Mucosa of descending colon (tissue), 3 donors: ENCODE measurements around the gene EEF1E1. TPM values are rescaled to one million over a fixed set of nuclear protein-coding genes. Genes with fewer than 3 reads are reported as not detected.

Source experiments
- ATAC-seq: fragments of 200-7000 bp; cut with Tn5 transposase; one replicate; pipeline ENCODE4 v1.9.1; 2020; ENCODE audit warnings: mild to moderate bottlenecking, moderate library complexity
- DNase-seq, 3 donors: peaks; one replicate each; pipeline ENCODE4 v3.0.0-alpha.2; 2020
- H3K36me3 ChIP-seq: fragments of 200-600 bp; one replicate; pipeline ENCODE4 v1.8.0; 2021; ENCODE audit warnings: low read depth, mild to moderate bottlenecking
- H3K4me1 ChIP-seq: fragments of 200-600 bp; one replicate; pipeline ENCODE4 v1.8.0; 2021; ENCODE audit warnings: low read depth, mild to moderate bottlenecking
- H3K4me3 ChIP-seq: fragments of 200-600 bp; one replicate; pipeline ENCODE4 v1.8.0; 2021; ENCODE audit warnings: mild to moderate bottlenecking
- H3K9me3 ChIP-seq: fragments of 200-600 bp; one replicate; pipeline ENCODE4 v1.8.0; 2021; ENCODE audit warnings: mild to moderate bottlenecking
- intact Hi-C, 2 donors: fragments of 100-400 bp; cut with DNase I in 1 of 2; cut with micrococcal nuclease in 1 of 2; formaldehyde crosslinking; loops; one replicate each; pipeline versions ENCODE4 v1.11.0 to v1.11.1; 2022; cut with DNase I, micrococcal nuclease
- total RNA-seq, 3 donors: library from RNA; stranded (reverse); fragmentation: NEBNext Ultra II Directional in 2 of 3; extraction: Animal tissue kit (Norgen Biotek cat#: 25700) in 2 of 3; gene quantifications; one replicate each; pipeline versions ENCODE4 v1.2.1 to v1.2.4, GENCODE V29; 2021 to 2023
- TF ChIP-seq, protein P1 (sequence below): fragments of 200-600 bp; IDR thresholded peaks from one replicate; pipeline ENCODE4 v1.8.0; 2022; ENCODE audit warnings: antibody characterized with exemption, mild to moderate bottlenecking
- donor health status: DM: no; HTN: no; CAD: no; lungs with moderate emphysema.
- donor health status: DM: no; HTN: no; CAD: no.
- donor health status: DM: no; HTN: yes; CAD: no.

Gene EEF1E1
- total RNA-seq, 3 donors from 2014 or later, result 7.8 to 16.4 (median 8.6) TPM

DNA sequence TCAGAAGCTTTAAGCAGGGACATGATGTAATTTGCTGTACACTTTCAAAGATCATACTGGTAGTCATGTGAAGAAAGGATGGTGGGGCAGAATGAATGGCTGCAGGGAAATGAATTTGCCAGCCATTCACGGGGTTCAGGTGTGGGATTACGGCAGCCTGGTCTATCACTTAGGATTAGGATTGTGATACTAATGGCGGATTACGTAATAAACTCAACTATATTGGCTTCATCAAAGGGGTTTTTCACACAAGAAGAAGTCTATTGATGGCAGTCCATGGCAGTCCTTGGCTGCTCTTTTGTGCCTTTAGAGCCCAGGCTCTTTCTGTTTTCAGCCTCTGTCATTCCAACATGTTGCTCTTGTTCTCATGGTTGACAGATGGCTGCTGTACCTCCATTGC, 12.6 kb upstream of the EEF1E1 start:
- Histone ChIP-seq H3K4me1 (no peaks in the 10 kb centered on the region), H3K4me3 (no peak overlapping the region), H3K36me3 (no peaks in the 10 kb centered on the region), H3K9me3 (no peaks in the 10 kb centered on the region)
- intact Hi-C loops, result no loop called here
- ATAC-seq, result no peak
- DNase-seq, result no peak
- TF ChIP-seq, protein P1, sequence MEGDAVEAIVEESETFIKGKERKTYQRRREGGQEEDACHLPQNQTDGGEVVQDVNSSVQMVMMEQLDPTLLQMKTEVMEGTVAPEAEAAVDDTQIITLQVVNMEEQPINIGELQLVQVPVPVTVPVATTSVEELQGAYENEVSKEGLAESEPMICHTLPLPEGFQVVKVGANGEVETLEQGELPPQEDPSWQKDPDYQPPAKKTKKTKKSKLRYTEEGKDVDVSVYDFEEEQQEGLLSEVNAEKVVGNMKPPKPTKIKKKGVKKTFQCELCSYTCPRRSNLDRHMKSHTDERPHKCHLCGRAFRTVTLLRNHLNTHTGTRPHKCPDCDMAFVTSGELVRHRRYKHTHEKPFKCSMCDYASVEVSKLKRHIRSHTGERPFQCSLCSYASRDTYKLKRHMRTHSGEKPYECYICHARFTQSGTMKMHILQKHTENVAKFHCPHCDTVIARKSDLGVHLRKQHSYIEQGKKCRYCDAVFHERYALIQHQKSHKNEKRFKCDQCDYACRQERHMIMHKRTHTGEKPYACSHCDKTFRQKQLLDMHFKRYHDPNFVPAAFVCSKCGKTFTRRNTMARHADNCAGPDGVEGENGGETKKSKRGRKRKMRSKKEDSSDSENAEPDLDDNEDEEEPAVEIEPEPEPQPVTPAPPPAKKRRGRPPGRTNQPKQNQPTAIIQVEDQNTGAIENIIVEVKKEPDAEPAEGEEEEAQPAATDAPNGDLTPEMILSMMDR, result no peak

DNA sequence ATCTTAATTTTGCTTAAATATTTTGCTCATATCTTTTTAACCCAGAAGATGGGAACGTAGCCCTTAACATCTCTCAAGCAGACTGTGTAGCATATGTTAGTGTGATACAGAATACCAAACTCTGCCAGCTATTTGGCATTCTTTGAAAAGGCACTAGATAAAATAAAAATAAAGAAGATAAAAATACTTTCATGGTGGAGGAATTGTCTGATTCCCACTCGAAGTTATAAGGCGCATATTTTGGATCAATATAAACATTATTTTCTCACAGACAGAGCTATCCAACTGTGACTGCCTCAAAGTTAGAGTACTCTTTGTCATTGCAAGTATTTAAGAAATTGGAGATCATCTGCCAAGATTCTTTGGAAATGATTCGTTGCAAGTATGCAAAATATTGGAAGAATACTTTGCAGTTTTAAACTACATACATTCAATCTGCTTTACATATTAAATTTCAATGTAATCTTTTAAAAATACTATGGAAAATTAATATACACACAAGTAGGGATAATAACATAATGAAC, 10.8 kb upstream of the EEF1E1 start:
- DNase-seq, result no peak
- no peaks in the 10 kb centered on the region for H3K36me3 ChIP-seq
- ATAC-seq, result no peak
- H3K4me3 ChIP-seq, result no peak overlapping the region
- TF ChIP-seq, protein P1, result no peak
- H3K9me3 ChIP-seq, result no peaks in the 10 kb centered on the region
- H3K4me1 ChIP-seq, result no peaks in the 10 kb centered on the region
- intact Hi-C loops, result no loop called here

DNA sequence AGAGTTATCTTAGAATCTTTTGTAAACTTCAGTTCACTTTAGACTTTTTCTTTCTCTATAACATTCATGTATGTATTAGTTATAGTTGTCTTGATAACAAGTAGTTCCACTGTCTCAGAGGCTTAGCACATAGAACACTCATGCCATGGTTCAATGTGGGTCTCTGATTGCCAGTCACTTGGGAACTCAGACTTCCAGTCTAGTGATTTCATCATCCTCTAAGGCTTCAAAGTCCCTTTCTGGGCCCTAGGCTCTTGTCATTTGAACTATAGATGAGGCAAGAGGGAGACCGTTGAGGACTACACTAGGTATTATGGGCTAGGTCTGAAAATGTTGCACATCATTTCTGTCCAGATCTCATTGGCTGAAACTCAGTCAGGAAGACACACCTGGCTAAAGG, 8.4 kb upstream of the EEF1E1 start:
- ATAC-seq (no peak), DNase-seq (no peak)
- Histone ChIP-seq H3K4me1 (no peaks in the 10 kb centered on the region), H3K36me3 (no peaks in the 10 kb centered on the region), H3K4me3 (no peak overlapping the region), H3K9me3 (no peaks in the 10 kb centered on the region)
- intact Hi-C loops, result no loop called here
- TF ChIP-seq, protein P1, result no peak

DNA sequence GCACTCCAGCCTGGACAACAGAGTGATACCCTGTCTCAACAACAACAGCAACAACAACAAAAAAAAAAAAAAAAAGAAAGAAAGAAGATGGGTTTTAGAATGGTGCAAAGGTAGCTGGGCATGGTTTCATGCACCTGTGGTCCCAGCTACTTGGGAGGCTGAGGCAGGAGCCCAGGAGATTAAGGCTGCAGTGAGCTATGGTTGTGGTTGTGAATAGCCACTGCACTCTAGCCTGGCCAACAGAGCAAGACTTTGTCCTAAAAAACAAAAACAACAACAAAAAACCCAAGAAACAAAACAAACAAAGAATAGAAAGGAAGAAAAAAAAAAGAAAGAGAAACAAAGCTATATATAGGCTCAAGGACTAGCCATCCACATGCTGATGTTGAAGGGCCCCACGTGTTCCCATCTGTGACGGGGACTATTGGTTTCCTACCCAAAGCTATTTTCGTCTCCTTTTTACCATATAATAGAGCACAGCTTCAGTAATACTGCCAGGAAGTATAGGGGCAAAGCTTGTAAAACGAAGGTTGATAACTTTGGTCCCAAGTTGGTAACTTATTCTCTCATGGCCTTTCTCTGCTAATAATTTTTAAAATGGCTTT, 7.9 kb upstream of the EEF1E1 start:
- DNase-seq (no peak), ATAC-seq (no peak)
- H3K36me3 ChIP-seq, result no peaks in the 10 kb centered on the region
- intact Hi-C loops, result no loop called here
- H3K4me3 ChIP-seq, result no peak overlapping the region
- no peaks in the 10 kb centered on the region for H3K4me1 ChIP-seq
- H3K9me3 ChIP-seq, result no peaks in the 10 kb centered on the region
- TF ChIP-seq, protein P1, result no peak

DNA sequence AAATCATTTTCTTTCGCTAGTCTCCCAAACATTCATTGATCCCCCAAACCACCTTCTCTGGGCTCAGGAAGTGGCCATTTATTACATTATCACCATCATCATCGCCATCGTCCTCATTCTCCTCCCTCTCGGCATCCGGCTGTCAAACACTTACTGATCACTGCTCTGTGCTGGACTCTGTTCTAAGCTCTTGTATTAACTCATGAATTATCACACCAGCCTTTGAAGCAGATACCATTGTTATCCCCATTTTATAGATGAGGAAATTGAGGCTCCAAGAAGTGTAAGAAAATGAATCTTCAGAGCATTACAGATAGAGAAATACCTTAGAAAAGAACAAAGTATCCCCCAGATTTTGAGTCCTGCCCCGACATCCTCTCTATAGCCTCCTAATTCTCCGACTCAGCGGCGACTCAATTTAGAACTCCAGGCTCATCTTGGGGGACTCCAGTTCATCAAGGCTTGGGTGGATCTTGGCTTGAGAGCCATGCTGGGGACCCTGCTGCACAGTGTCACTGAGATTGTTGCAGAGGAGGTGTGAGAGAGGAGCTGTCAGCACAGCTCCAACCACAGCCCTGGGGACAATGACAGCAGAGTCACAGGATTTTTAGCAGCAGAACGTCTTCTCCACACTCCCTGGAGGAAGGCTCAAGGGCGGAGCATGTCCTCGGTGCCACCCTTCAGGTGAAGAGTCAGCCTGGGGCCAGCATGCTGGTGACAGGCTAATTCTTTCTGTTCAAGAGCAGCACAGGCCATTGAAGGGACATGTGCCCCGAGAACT, 6.6 kb upstream of the EEF1E1 start:
- H3K4me1 ChIP-seq, result no peaks in the 10 kb centered on the region
- H3K4me3 ChIP-seq, result no peak overlapping the region
- DNase-seq (no peak), ATAC-seq (no peak)
- no peaks in the 10 kb centered on the region for H3K9me3 ChIP-seq
- TF ChIP-seq, protein P1, result no peak
- intact Hi-C loops, result no loop called here
- no peaks in the 10 kb centered on the region for H3K36me3 ChIP-seq
